CD4-positive, alpha-beta T cell (primary cell): Measurements from ENCODE around the gene KIAA1671. TPM values are rescaled to one million over a fixed set of nuclear protein-coding genes. Genes with fewer than 3 reads are reported as not detected.

ENCODE experiments used
- ATAC-seq: fragments of 200-7000 bp; cut with Tn5 transposase; one replicate; pipeline ENCODE4 v1.10.0; 2022; ENCODE audit warnings: mild to moderate bottlenecking; ENCODE audit not compliant: poor library complexity
- CTCF ChIA-PET: fragments of 350-600 bp; sonication (Branson Sonifier 250); formaldehyde crosslinking; loops from one replicate; lab custom pipeline; 2021; ENCODE audit warnings: antibody characterized with exemption, inconsistent platforms; lab: Charles Lee
- POLR2A ChIA-PET: fragments of 350-600 bp; sonication (Branson Sonifier 250); formaldehyde crosslinking; loops from one replicate; lab custom pipeline; 2021; ENCODE audit warnings: antibody characterized with exemption, inconsistent platforms; lab: Charles Lee
- DNase-seq, 14 experiments: peaks; one replicate each; pipeline ENCODE4 v3.0.0-alpha.2; 2013 to 2020; ENCODE audit warnings: mixed read lengths in 2 of 14
- H3K27ac ChIP-seq, 2 donors: one replicate each; pipeline versions ENCODE4 v1.5.1 to v1.7.0; 2013; ENCODE audit warnings: low read length in 2 of 2, low read depth in 1 of 2, mild to moderate bottlenecking in 1 of 2
- H3K27me3 ChIP-seq, 2 experiments: 1 replicate in 1 of 2; 2 replicates in 1 of 2; pipeline versions ENCODE4 v1.6.1 to v1.7.0; 2013; ENCODE audit warnings: low read length in 2 of 2, control low read depth in 1 of 2, mild to moderate bottlenecking in 1 of 2, moderate library complexity in 1 of 2; ENCODE audit not compliant: insufficient read depth in 2 of 2, control insufficient read depth in 1 of 2
- H3K36me3 ChIP-seq: one replicate; pipeline ENCODE4 v1.6.1; 2013; ENCODE audit warnings: low read length, control low read depth; ENCODE audit not compliant: insufficient read depth
- H3K4me1 ChIP-seq: one replicate; pipeline ENCODE4 v1.6.1; 2013; ENCODE audit warnings: low read length, control low read depth; ENCODE audit not compliant: insufficient read depth
- H3K4me3 ChIP-seq: one replicate; pipeline ENCODE4 v1.5.1; 2013; ENCODE audit warnings: mild to moderate bottlenecking, low read length, moderate library complexity
- H3K9me3 ChIP-seq, 2 experiments: 1 replicate in 1 of 2; 2 replicates in 1 of 2; pipeline versions ENCODE4 v1.6.1 to v1.7.0; 2013; ENCODE audit warnings: low read length in 2 of 2, mild to moderate bottlenecking in 2 of 2, control low read depth in 1 of 2, moderate library complexity in 1 of 2; ENCODE audit not compliant: control insufficient read depth in 1 of 2, insufficient read depth in 1 of 2
- H3K27ac Mint-ChIP-seq: one replicate; pipeline ENCODE4 v1.8.0; 2020; ENCODE audit warnings: mixed read lengths
- H3K27me3 Mint-ChIP-seq: one replicate; pipeline ENCODE4 v1.8.0; 2021; ENCODE audit warnings: mixed read lengths
- H3K36me3 Mint-ChIP-seq: one replicate; pipeline ENCODE4 v1.8.0; 2021; ENCODE audit warnings: low read depth, mixed read lengths
- H3K4me1 Mint-ChIP-seq: one replicate; pipeline ENCODE4 v1.8.0; 2021; ENCODE audit warnings: low read depth, mixed read lengths
- H3K4me3 Mint-ChIP-seq: one replicate; pipeline ENCODE4 v1.8.0; 2020; ENCODE audit warnings: mild to moderate bottlenecking, mixed read lengths
- H3K9me3 Mint-ChIP-seq: one replicate; pipeline ENCODE4 v1.8.0; 2020; ENCODE audit warnings: mixed read lengths
- intact Hi-C, 2 experiments: fragments of 100-400 bp; cut with DNase I in 1 of 2; cut with micrococcal nuclease in 1 of 2; formaldehyde crosslinking; loops; one replicate each; pipeline versions ENCODE4 v1.15.1 to v1.9.0; 2023 to 2025; cut with DNase I, micrococcal nuclease
- total RNA-seq, 174 experiments: library from RNA in 2 of 174; stranded (reverse) in 2 of 174; gene quantifications; one replicate each; pipeline ENCODE4 v1.2.3 and lab custom pipeline; 2021 to 2026
- TF ChIP-seq, protein P1 (sequence below): fragments of 200-600 bp; IDR thresholded peaks from one replicate; pipeline ENCODE4 v1.8.0; 2022; ENCODE audit warnings: antibody characterized with exemption, mild to moderate bottlenecking

KIAA1671 gene
- total RNA-seq, 2 experiments from 2014 or later = 2.6 to 2.9 TPM

DNA sequence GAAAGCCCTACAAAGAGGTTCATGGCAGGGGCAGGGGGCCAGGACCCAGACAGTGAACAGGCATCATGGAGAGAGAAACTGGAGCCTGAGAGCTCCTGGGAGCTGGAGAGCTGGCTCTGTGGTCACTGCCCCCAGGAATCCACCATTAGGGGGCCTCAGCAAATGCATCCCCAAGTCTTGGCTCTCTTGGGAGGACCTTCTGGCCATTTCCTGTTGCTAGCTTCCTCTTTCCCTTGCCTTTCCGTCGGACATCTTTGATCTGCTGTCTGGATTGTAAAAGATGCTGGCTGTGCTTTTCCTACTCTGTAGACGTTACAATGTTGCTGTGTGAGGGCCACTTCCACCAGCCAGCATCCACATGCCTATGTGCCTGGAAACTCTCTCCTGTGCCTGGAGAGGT, 259.8 kb downstream of the KIAA1671 start:
- no peak overlapping the region for H3K4me3 ChIP-seq
- TF ChIP-seq, protein P1, sequence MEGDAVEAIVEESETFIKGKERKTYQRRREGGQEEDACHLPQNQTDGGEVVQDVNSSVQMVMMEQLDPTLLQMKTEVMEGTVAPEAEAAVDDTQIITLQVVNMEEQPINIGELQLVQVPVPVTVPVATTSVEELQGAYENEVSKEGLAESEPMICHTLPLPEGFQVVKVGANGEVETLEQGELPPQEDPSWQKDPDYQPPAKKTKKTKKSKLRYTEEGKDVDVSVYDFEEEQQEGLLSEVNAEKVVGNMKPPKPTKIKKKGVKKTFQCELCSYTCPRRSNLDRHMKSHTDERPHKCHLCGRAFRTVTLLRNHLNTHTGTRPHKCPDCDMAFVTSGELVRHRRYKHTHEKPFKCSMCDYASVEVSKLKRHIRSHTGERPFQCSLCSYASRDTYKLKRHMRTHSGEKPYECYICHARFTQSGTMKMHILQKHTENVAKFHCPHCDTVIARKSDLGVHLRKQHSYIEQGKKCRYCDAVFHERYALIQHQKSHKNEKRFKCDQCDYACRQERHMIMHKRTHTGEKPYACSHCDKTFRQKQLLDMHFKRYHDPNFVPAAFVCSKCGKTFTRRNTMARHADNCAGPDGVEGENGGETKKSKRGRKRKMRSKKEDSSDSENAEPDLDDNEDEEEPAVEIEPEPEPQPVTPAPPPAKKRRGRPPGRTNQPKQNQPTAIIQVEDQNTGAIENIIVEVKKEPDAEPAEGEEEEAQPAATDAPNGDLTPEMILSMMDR = no peak
- Mint-ChIP-seq H3K27me3 (peaks cover 22% of the 10 kb centered on the region), H3K27ac (no peak overlapping the region), H3K4me1 (no peaks in the 10 kb centered on the region), H3K4me3 (no peak overlapping the region), H3K36me3 (no peaks in the 10 kb centered on the region), H3K9me3 (no peaks in the 10 kb centered on the region)
- peaks cover 0 to 8% of the 10 kb centered on the region in 2 experiments for H3K9me3 ChIP-seq
- CTCF ChIA-PET = interaction anchor here (1.8 kb wide), 1 partner anchor 10 kb away, joined by 5 read pairs; no protein-coding TSS in a partner anchor
- DNase-seq (no peak), ATAC-seq (no peak)
- H3K27me3 ChIP-seq = no peaks in the 10 kb centered on the region
- no peaks in the 10 kb centered on the region for H3K4me1 ChIP-seq
- intact Hi-C loops = no loop called here
- no peaks in the 10 kb centered on the region for H3K36me3 ChIP-seq
- POLR2A ChIA-PET = no interaction called here
- H3K27ac ChIP-seq = no peak overlapping the region

DNA sequence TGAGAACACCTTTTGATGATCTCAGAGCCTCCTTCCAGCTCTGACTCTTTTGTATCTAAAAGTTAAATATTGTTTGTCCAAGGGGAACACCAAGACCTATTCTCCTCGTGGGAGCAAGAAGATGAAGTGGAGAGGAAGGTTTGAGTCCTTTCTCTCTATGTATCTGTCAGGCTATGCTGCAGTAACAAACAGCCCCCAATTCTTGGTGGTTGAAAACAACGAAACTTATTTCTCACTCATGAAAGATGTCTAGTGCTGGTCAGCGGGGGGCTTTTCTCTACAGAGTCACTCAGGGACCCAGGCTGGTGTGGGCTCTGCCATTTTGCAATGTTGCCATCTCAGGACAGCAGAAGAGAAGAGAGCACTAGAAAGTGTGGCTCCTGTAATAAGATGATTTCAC, 260.7 kb downstream of the KIAA1671 start:
- H3K36me3 ChIP-seq = no peaks in the 10 kb centered on the region
- CTCF ChIA-PET = interaction anchor here (1.8 kb wide), 1 partner anchor 11 kb away, joined by 5 read pairs; no protein-coding TSS in a partner anchor
- peaks cover 0 to 8% of the 10 kb centered on the region in 2 experiments for H3K9me3 ChIP-seq
- H3K4me1 ChIP-seq = no peaks in the 10 kb centered on the region
- no peak overlapping the region for H3K27ac Mint-ChIP-seq
- POLR2A ChIA-PET = no interaction called here
- no peak for ATAC-seq
- no peak for DNase-seq
- peaks cover 22% of the 10 kb centered on the region for H3K27me3 Mint-ChIP-seq
- H3K4me3 Mint-ChIP-seq = no peak overlapping the region
- H3K9me3 Mint-ChIP-seq = no peaks in the 10 kb centered on the region
- no peak overlapping the region for H3K27ac ChIP-seq
- TF ChIP-seq, protein P1 = no peak
- intact Hi-C loops = no loop called here
- no peak overlapping the region for H3K4me3 ChIP-seq
- no peaks in the 10 kb centered on the region for H3K36me3 Mint-ChIP-seq
- no peaks in the 10 kb centered on the region for H3K27me3 ChIP-seq
- no peaks in the 10 kb centered on the region for H3K4me1 Mint-ChIP-seq

DNA sequence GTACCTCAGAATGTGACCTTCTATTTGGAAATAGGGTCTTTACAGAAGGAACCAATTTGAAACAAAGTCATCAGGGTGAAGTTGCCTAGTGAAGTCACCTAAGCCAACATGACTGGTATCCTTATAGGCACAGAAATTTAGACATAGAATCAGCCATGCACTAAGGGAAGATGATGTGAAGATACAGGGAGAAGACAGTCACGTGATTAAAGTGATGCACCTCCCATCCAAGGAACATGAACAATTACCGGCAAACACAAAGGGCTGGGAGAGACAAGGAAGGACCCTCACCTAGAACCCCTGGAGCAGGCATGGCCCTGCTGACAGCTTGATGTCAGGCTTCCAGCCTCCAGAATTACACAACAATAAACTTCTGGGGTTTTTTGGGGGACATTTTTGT, 263.7 kb downstream of the KIAA1671 start:
- no peak overlapping the region for H3K27ac Mint-ChIP-seq
- CTCF ChIA-PET = interaction anchor here (1.2 kb wide), 1 partner anchor 14 kb away, joined by 4 read pairs; no protein-coding TSS in a partner anchor
- Histone ChIP-seq H3K27ac (no peak overlapping the region), H3K27me3 (peaks cover 2 to 4% of the 10 kb centered on the region in 2 experiments), H3K4me1 (no peaks in the 10 kb centered on the region), H3K4me3 (no peak overlapping the region), H3K36me3 (no peaks in the 10 kb centered on the region), H3K9me3 (peaks cover 0 to 8% of the 10 kb centered on the region in 2 experiments)
- H3K4me3 Mint-ChIP-seq = no peak overlapping the region
- POLR2A ChIA-PET = no interaction called here
- H3K4me1 Mint-ChIP-seq = no peaks in the 10 kb centered on the region
- intact Hi-C loops = no loop called here
- ATAC-seq = no peak
- peaks cover 35% of the 10 kb centered on the region for H3K27me3 Mint-ChIP-seq
- no peaks in the 10 kb centered on the region for H3K9me3 Mint-ChIP-seq
- TF ChIP-seq, protein P1 = no peak
- no peaks in the 10 kb centered on the region for H3K36me3 Mint-ChIP-seq
- DNase-seq = no peak
